Caco-2 (cell line): ENCODE data around the gene NUFIP2. TPM values are rescaled to one million over a fixed set of nuclear protein-coding genes. Genes with fewer than 3 reads are reported as not detected.

Experiments used
- BruUV-seq: library from RNA; stranded (reverse); fragments of 400-500 nt; replicated peaks from 2 replicates; lab custom pipeline; 2021; lab: Mats Ljungman, UMichigan
- CTCF ChIA-PET: fragments of 300-600 bp; sonication (Branson Sonifier 250); formaldehyde crosslinking; loops from one replicate; lab custom pipeline; 2022; ENCODE audit warnings: antibody characterized with exemption; lab: Charles Lee
- POLR2A ChIA-PET: fragments of 300-600 bp; sonication (Branson Sonifier 250); formaldehyde crosslinking; loops from one replicate; lab custom pipeline; 2022; ENCODE audit warnings: antibody characterized with exemption; lab: Charles Lee
- DNase-seq, 2 experiments: peaks; one replicate each; pipeline versions ENCODE4 v3.0.0 to v3.0.0-alpha.2; 2020 to 2022
- H3K27me3 ChIP-seq: replicated peaks from 2 replicates; pipeline ENCODE4 v1.6.0; 2011; ENCODE audit warnings: low read length; ENCODE audit not compliant: control insufficient read depth, insufficient read depth
- H3K36me3 ChIP-seq: 2 replicates; pipeline ENCODE4 v1.5.1; 2011; ENCODE audit warnings: low read length; ENCODE audit not compliant: control insufficient read depth, insufficient read depth
- H3K4me1 ChIP-seq: fragments of 250-450 bp; sonication (Bioruptor Pico); 2 replicates; pipeline ENCODE4 v1.5.1; 2020; ENCODE audit warnings: mild to moderate bottlenecking
- H3K4me3 ChIP-seq: 2 replicates; pipeline ENCODE4 v1.5.1; 2011; ENCODE audit warnings: low read depth, mild to moderate bottlenecking, control low read depth, low read length
- H3K9me3 ChIP-seq: fragments of 250-450 bp; sonication (Bioruptor Pico); 2 replicates; pipeline ENCODE4 v1.5.1; 2020; ENCODE audit warnings: mild to moderate bottlenecking, moderate library complexity
- H3K27ac Mint-ChIP-seq: one replicate; pipeline ENCODE4 v1.8.0; 2022; ENCODE audit warnings: mixed read lengths; ENCODE audit not compliant: unreplicated experiment
- H3K27me3 Mint-ChIP-seq: one replicate; pipeline ENCODE4 v1.8.0; 2022; ENCODE audit warnings: mixed read lengths; ENCODE audit not compliant: insufficient read depth, unreplicated experiment
- H3K36me3 Mint-ChIP-seq: one replicate; pipeline ENCODE4 v1.8.0; 2022; ENCODE audit warnings: mild to moderate bottlenecking, mixed read lengths; ENCODE audit not compliant: insufficient read depth, unreplicated experiment
- H3K4me1 Mint-ChIP-seq: one replicate; pipeline ENCODE4 v1.8.0; 2022; ENCODE audit warnings: low read depth, mixed read lengths; ENCODE audit not compliant: unreplicated experiment
- H3K4me3 Mint-ChIP-seq: one replicate; pipeline ENCODE4 v1.8.0; 2022; ENCODE audit warnings: mild to moderate bottlenecking, moderate library complexity, mixed read lengths; ENCODE audit not compliant: unreplicated experiment
- H3K9me3 Mint-ChIP-seq: one replicate; pipeline ENCODE4 v1.8.0; 2022; ENCODE audit warnings: mixed read lengths; ENCODE audit not compliant: unreplicated experiment
- CTCF ChIP-seq, 2 experiments: fragments of 200-600 bp in 1 of 2; IDR thresholded peaks; 1 replicate in 1 of 2; 2 replicates in 1 of 2; pipeline versions ENCODE4 v1.5.1 to v1.8.0; 2011 to 2022; ENCODE audit warnings: antibody characterized with exemption in 1 of 2, control low read depth in 1 of 2, inconsistent platforms in 1 of 2, low read depth in 1 of 2, low read length in 1 of 2, mild to moderate bottlenecking in 1 of 2, moderate library complexity in 1 of 2; ENCODE audit not compliant: insufficient read depth in 1 of 2, severe bottlenecking in 1 of 2, unreplicated experiment in 1 of 2
- intact Hi-C: fragments of 100-400 bp; cut with micrococcal nuclease; formaldehyde crosslinking; loops from one replicate; pipeline ENCODE4 v1.10.0; 2022; ENCODE audit not compliant: unreplicated experiment
- total RNA-seq: library from RNA; stranded (reverse); gene quantifications from 2 replicates; pipeline ENCODE4 v1.2.3, GENCODE V29; 2022

NUFIP2 gene
- total RNA-seq, 1 experiment from 2014 or later: 114 TPM

GRCh38 chr17:29251184-29251583 lies 42.8 kb downstream of the NUFIP2 start:
- Histone ChIP-seq H3K4me1 (no peaks in the 10 kb centered on the region), H3K4me3 (no peak overlapping the region), H3K36me3 (no peaks in the 10 kb centered on the region; the same call in 1 of the 2 replicates), H3K9me3 (no peaks in the 10 kb centered on the region), H3K27me3 (no peaks in the 10 kb centered on the region)
- Mint-ChIP-seq H3K27me3 (no peaks in the 10 kb centered on the region), H3K4me1 (no peaks in the 10 kb centered on the region), H3K4me3 (no peak overlapping the region), H3K36me3 (peaks cover 15% of the 10 kb centered on the region), H3K27ac (no peak overlapping the region), H3K9me3 (no peaks in the 10 kb centered on the region)
- no TSS peak for BruUV-seq
- ChIA-PET POLR2A (interaction anchor here (0.7 to 0.9 kb wide), 2 partner anchors 21 to 43 kb away, joined by 3 read pairs; partner anchors contain the start of gene NUFIP2), CTCF (interaction anchor here (0.6 to 1.2 kb wide), 5 partner anchors 43 to 137 kb away, joined by 3 to 6 read pairs (median 4); partner anchors contain the start of gene NUFIP2)
- TF ChIP-seq CTCF (IDR thresholded peaks at IDR 0.05; ENCODE audit: insufficient read depth in 1 of 2, low read depth in 1 of 2, low read length in 1 of 2, severe bottlenecking in 1 of 2, unreplicated experiment in 1 of 2): no peak
- intact Hi-C loops: no loop called here
- DNase-seq: no peak

- CTCF ChIA-PET: interaction anchor here (0.6 to 1.5 kb wide), 5 partner anchors 40 to 136 kb away, joined by 3 to 6 read pairs (median 4); no protein-coding TSS in a partner anchor
Measured at GRCh38 chr17:29250666-29251065, 43.3 kb downstream of the NUFIP2 start.

GRCh38 chr17:29248845-29249244 lies 45.1 kb downstream of the NUFIP2 start:
- Histone ChIP-seq H3K4me3 (no peak overlapping the region), H3K36me3 (no peaks in the 10 kb centered on the region), H3K4me1 (no peaks in the 10 kb centered on the region), H3K27me3 (no peaks in the 10 kb centered on the region), H3K9me3 (no peaks in the 10 kb centered on the region)
- Mint-ChIP-seq H3K4me1 (no peaks in the 10 kb centered on the region), H3K27me3 (no peaks in the 10 kb centered on the region), H3K27ac (no peak overlapping the region), H3K4me3 (no peak overlapping the region), H3K36me3 (no peaks in the 10 kb centered on the region), H3K9me3 (no peaks in the 10 kb centered on the region)
- no TSS peak for BruUV-seq
- intact Hi-C loops: loop anchor here (10.0 kb wide), 1 partner anchor 264 kb away; no protein-coding TSS in a partner anchor
- POLR2A ChIA-PET: no interaction called here
- no peak for TF ChIP-seq CTCF (IDR thresholded peaks at IDR 0.05; ENCODE audit: insufficient read depth in 1 of 2, low read depth in 1 of 2, low read length in 1 of 2, severe bottlenecking in 1 of 2, unreplicated experiment in 1 of 2)
- no peak for DNase-seq
- CTCF ChIA-PET: interaction anchor here (0.8 kb wide), 1 partner anchor 100 kb away, joined by 4 read pairs; no protein-coding TSS in a partner anchor

More at GRCh38 chr17:29250666-29251065, 43.3 kb downstream of the NUFIP2 start:
- POLR2A ChIA-PET: interaction anchor here (0.7 to 0.9 kb wide), 2 partner anchors 21 to 44 kb away, joined by 3 read pairs; partner anchors contain the start of gene NUFIP2
- H3K36me3 Mint-ChIP-seq: peaks cover 11% of the 10 kb centered on the region
- Histone ChIP-seq H3K4me3 (no peak overlapping the region), H3K36me3 (no peaks in the 10 kb centered on the region; the same call in 1 of the 2 replicates), H3K27me3 (no peaks in the 10 kb centered on the region), H3K4me1 (no peaks in the 10 kb centered on the region), H3K9me3 (no peaks in the 10 kb centered on the region)
- no peak overlapping the region for H3K27ac Mint-ChIP-seq
- no peak for TF ChIP-seq CTCF (IDR thresholded peaks at IDR 0.05; ENCODE audit: insufficient read depth in 1 of 2, low read depth in 1 of 2, low read length in 1 of 2, severe bottlenecking in 1 of 2, unreplicated experiment in 1 of 2)
- no peaks in the 10 kb centered on the region for H3K9me3 Mint-ChIP-seq
- H3K27me3 Mint-ChIP-seq: no peaks in the 10 kb centered on the region
- no TSS peak for BruUV-seq
- no peaks in the 10 kb centered on the region for H3K4me1 Mint-ChIP-seq
- intact Hi-C loops: no loop called here
- H3K4me3 Mint-ChIP-seq: no peak overlapping the region
- no peak for DNase-seq
